Measurements from ENCODE around the gene ARHGAP15.
A peak's percentile ranks its signal among the peaks of the same experiment; 100 is the strongest.

The ARHGAP15 gene

DNA sequence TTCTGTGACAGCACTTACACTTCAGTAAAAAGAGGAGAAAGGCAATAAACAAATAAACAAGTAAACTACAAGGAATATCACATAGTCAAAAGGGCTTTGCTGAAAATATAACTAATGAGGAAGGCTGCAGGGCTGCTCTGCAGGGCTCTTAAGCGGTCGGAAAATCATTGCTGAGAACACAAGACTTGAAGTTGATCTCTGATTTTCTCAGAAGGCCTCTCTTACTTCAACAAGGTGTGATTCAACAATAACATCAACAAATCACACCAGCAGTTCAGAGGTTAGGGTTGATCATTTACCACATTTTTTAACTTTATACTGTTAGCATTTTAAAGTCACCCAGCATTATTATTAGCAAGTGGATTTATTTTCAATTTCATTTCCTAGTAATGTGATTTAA is 215.6 kb downstream of the ARHGAP15 start:
- DNase-seq (ENCODE audit: low spot score) = no peak

DNA sequence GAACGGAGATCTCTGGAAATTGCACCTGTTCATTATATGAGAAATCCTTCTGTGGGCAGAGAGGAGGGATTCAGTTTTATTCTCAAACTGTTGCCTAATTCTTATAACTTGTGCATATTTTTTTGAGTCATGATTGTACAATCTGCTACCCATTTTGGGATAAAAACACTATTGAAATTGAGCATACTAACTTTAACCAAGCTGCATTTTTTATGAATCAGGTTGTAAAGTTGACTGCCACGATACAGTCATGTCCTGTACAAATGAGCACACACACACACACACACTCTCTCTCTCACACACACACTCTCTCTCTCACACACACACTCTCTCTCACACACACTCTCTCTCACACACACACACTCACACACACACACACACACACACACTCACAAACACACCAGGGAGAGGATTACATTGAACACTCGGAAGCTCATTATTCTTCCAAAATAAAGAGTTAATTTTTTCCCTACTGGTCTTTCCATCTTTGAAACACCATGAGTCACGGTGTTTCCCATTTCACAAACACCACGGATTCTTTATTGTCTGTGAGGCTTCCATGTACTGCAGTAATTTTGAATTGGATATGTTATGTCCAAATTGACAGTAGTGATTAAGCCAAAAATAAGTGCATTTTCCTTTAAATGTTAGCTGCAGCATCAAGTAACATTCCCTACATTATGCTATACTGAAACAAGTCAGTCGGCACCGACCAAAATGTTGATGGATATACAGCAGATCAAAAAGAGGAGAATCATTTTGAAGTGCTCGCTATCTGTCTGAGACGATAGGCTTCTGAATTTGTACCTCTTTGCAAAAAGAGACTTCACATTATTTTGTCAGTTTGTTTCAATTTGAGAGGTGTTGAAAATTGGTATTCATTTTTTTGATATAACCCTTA is 216.9 kb downstream of the ARHGAP15 start:
- no peak for DNase-seq (ENCODE audit: low spot score)

DNA sequence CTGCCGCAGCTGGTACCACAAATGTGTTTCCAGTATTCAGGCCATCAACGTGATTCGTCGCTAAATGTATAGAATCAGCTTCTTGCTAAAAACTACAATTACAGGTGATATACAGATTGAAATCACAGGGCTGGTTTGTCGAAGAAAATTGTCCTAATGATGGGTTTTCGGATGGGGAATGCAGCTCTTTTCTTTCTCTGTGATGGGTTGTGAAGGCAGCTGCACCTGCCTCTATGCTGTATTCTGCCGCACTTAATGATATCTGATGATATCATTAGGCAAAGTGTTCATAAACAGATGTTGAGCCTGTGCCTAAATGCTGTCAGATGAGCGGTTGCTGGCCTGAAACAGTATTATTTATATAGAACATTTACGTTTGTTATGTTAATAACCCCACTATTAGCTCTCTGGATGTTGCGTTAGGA is 218.1 kb downstream of the ARHGAP15 start:
- no peak for DNase-seq (ENCODE audit: low spot score)

DNA sequence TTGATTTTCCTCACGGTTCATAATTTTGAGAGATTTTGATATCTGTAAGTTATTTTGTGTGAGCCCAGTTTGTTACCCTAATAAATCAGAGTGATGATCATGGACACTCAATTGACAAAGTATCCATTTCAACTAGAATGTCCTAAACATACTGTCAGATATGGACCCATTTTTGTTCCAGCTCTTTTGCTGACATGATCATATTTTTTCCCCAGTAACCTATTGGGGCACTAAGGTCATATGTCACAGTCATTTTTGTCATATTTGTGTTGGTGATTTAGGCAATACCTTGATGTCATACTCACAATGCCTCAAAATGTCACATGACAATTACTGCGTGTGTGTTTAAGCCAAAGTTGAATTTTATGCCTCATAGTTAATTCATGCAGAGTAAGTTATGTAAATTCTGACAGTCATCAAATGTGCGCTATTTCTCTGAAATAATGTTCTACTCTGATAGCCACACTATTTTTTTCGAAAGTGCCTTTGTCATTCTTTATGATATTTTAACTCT is 218.7 kb downstream of the ARHGAP15 start:
- DNase-seq (ENCODE audit: low spot score) = no peak

DNA sequence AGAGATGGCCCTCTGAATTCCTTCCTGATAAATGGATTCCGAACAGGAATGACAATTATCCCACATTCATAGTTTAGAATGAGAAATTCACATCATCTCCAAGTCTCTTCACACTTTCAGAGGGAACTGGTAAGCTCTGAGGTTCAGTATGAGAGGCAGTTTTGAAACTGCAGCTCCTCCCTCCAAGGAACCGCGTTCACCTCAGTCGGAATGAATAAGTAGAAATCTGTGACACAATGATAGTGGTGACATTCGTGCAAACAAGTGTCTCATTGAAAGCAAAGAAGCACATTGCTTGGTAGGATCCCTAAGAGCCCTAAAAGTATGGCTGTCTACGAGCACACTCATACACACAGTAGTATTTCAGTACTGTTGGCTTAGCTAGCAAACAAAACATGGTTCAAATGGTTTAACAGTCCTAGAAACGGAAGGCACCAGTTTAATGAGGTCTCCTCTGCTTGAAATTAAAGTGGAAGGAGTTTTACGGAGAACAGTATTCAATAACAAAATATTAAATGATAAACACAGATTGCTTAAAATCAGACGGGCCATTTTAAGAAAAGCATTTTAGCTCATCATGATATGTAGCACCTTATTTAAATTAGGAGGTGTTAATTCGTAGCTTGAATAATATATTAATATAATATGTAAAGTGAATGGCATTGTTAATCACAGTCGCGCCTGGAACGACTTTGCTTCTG is 225.0 kb downstream of the ARHGAP15 start:
- no peak for DNase-seq (ENCODE audit: low spot score)

DNA sequence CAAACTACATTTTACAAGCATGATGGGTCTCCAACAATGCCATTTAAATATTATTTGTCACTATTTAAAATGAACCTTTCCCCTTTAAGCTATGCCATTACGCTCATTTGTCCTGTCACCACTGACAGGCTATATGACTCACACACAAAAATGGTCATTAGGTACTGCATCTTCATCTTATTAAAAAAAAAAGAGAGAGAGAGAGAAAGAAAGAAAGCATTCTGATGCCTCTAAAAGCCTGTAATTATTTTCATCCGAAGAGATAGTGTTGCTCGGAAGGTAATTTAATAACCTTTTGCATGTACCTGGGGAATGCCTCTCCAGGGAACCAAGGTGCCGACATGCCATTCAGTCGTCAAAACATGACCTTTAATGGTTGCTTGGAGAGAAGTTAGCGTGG is 226.7 kb downstream of the ARHGAP15 start:
- peak; percentile 3 for DNase-seq (ENCODE audit: low spot score)

DNA sequence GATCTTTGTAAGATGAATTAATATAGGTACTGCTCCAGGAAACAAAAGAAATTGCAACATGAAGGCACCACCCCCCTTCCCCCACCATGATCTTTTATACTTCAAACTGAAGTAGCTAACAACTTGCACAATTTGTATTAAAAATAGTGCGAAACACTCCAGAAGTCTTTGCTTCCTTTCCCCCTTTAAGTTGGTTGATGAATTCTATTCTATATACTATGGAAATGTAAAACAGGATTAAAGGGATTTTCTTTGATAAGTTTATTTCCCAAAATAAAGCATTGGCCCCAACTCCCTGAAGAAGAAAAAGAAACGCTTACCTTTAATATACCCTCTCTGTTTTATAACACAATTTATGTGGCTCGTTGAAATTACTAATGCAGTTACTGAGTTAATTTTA is 227.1 kb downstream of the ARHGAP15 start:
- DNase-seq (ENCODE audit: low spot score) = no peak

DNA sequence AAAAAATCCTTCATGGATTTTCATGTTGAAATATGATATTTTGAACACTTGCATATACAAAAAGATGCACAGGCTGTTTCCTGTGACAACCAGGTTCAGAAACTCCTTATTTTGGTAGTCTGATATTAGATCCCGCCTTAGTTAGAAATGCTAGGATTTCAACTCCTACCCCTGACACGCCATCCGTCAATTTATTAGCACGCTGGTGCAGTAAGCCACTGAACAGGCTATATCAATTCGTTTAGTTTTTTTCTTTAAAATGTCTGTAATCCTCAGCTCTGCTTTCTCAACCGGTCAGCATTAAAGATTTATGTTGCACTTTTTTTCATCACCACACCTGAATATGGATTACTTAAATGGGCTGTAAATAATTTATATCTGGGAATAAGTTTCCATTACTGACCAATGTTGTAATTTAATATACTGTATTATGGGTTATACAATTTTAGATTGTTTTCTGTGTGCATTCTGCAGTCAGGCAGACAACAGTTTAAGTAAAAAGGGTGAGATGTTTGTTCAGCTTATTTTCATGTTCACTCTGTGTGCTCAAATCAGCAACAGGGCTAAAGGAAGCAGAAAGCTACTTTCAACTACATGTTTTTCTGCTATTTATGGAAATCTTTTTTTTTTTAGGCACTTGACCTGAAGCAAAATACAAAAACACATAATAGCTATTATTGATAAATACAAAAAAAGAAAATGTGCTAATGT is 227.7 kb downstream of the ARHGAP15 start:
- no peak for DNase-seq (ENCODE audit: low spot score)

DNA sequence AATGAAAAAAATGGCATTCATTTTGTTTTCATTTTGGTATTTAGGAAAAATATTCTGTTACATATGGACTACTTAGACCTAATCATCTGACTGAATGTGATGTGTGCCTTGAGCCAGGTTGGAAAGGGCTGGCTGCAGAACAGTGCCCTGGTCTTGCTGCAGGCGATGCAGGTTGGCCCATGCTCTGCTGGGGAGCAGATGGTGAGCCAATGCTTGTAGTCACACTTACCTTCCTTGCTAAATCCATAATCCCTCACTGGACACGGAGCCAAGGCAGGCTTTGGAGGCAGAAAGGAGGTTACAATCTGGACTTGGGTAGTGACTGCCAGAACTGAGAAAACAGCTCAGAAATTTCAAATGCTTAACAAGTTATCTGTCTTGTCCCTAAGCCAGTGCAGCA is 228.7 kb downstream of the ARHGAP15 start:
- DNase-seq (ENCODE audit: low spot score) = no peak

DNA sequence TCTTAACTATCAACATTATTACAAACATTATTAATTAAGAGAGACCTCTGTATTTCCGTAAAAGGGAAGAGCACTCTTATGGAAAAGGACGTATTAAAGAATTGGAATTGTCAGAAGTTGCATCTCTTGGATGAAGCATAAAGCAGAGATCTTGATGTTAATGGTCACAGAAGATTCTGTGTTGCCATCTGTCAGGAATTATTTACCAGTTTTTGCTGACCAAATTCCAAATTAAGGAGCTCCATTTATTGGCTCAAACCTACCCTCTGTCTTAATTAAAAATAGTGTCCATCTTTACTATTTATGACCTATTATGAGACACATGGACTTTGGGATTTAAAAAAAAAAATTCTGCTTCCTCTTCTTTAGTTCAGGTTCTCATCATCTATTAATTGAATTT is 232.1 kb downstream of the ARHGAP15 start:
- no peak for DNase-seq (ENCODE audit: low spot score)

DNA sequence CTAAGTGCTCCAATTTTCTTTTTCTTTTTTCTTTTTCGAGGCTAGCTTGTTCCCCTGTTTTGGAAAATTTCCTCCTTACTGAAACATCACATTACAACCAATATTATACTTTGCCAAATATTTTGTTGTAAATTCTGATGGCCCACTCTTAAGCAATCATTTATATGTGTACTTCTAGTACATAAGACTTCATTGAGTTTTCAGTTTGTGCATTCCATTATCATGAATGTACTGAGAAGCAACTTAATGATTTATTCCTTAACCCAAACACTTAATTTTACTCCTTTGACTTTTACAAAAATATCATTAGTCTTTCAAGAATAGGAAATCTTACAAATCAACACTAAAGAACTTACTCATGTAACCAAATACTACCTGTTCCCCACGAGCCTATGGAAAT is 242.4 kb downstream of the ARHGAP15 start:
- no peak for DNase-seq (ENCODE audit: low spot score)

DNA sequence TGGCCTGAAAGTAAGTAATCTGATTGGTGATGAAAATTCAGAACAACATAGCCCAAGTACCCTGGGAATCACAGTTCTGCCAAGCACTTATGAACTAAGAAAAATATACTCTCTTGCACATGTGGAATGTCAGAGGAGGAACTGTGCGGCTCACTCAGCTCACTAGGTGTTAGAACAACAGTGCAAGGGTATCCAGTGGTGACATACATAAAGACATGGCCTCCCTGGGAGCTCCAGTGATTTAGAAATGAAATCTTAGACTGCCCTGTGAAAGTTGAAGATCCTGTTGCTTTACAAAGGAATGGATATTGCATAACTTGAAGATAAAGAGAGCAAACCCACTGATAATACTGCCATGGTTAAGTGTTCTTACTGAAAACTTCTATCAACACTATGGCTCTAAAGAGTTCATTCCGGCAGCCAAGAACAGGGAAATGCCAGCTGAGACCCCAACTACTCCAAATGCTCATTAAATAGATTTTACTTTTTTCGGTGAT is 246.2 kb downstream of the ARHGAP15 start:
- DNase-seq (ENCODE audit: low spot score) = no peak

DNA sequence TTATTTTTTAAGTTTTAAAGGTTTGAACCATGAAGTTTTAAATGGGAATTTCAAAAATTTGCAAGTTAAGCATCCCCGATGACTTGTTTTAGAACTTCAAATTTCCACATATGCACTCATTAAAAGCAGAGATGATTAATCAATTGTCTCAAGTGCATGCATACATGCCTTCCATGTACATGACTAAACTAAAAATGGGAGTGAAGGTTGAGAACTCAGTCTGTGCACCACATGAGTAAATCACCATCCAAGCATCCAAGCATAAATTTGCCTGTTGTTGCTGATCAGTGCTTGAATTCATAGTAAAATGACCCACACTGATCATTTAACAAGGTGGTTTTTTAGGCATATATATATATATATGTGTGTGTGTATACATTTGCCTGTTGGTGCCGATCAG is 249.8 kb downstream of the ARHGAP15 start:
- DNase-seq (ENCODE audit: low spot score) = no peak

DNA sequence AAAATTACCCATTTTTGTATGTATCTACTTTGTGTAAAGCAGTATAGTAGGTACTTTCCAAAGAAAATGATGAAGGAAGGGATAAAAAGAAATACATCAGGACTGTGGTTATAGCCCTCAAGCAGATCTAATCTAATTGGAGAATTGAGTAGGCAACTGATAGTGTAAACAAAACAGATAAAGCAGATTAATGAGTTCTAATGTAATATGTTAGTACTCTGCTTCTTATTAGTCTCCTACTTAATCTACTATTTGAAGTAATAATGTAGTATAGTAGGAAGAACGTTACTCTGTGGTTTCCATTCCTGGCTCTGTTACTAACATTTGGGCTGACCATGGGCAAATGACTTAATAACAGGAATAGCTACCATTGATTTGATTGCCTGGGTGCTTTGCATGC is 250.7 kb downstream of the ARHGAP15 start:
- DNase-seq (ENCODE audit: low spot score) = no peak

DNA sequence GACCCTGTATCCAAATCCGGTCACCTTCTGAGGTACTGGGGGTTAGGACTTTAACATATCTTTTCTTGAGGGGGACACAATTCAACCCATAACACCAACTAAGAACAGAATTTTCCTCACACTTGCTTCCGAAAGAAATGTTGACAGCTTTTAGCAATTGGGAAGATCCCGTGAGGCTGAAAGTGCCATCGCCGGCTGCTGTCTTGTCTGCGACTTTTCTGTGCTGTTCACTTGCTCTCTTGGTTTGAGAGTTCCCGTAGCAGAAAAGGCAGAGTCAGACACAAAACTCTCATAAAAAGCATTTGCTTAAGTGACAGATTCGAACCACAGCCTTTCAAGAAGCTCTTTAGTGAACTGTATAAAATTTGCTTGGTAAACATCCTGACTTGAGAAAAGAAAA is 253.4 kb downstream of the ARHGAP15 start:
- DNase-seq (ENCODE audit: low spot score) = no peak

DNA sequence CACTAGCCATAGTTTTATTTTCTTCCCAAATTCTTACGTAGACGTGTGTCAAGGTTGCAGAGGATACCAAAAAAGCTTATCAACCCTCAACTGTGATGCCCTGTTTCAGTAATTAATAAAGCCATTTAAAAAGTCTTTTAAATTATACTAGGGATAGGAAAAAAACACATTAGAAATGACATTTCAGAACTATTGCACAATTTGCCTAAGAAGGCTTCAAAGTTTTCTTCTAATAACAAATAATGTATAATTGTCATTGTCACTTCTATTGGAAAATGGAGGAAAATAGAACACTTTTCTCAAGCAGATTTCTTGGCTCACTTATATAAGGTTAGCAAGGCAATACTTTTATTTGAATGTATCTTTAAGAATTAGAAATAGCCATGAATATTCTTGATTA is 253.8 kb downstream of the ARHGAP15 start:
- no peak for DNase-seq (ENCODE audit: low spot score)

DNA sequence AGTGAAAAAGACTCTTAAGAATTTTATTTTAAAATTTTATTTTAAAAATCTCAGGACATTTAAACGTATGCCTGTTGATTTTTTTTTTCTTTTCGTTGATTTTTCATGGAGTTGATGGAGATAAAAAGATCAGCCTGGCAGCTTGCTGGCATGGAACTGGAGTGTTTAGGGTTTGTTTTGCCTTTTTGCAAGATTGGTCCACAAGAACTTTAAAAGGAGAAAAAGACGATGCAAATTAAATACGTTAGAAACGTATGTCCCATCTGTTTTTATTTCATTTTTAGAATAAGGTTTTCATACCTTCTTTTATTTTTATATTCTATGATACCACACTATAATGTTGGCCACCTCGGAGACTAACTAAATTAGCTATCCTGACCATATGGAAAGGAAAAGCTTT is 254.9 kb downstream of the ARHGAP15 start:
- no peak for DNase-seq (ENCODE audit: low spot score)

DNA sequence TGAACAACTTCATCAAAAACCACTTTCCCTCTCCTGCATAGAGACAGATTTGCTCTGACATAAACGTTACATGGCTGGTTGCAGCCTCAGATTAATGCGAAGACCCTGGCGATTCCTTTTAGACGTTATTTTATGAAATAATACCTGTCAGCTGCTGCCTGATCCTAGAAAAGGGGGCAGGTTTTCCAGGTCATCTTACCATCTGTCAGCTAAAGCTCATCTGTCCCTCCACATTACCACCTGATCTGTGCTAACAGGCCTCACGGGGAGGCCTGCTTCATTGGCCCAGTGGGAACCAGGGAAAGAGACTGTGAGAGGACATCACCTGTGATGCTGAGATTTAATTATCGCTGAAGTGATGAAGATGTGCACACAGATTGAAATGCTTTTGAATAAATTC is 261.0 kb downstream of the ARHGAP15 start:
- DNase-seq (ENCODE audit: low spot score) = no peak

DNA sequence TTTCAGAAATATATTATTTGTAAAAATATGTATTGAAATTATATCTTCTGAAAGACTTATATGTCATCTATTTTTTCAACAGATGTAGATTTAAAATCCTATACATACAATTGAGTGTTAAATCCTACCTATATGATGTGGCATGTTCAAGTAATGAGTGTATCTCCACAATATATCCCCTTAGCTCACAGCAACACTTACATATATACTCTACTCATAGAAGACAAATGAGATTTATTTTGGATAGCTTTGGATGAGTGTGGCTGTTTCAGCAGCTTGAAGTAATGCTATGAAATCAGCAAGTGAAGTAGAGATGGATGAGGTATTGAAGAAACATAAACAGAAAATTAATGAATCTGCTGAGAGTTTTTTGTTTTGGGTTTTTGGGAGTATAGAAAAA is 263.1 kb downstream of the ARHGAP15 start:
- no peak for DNase-seq (ENCODE audit: low spot score)

DNA sequence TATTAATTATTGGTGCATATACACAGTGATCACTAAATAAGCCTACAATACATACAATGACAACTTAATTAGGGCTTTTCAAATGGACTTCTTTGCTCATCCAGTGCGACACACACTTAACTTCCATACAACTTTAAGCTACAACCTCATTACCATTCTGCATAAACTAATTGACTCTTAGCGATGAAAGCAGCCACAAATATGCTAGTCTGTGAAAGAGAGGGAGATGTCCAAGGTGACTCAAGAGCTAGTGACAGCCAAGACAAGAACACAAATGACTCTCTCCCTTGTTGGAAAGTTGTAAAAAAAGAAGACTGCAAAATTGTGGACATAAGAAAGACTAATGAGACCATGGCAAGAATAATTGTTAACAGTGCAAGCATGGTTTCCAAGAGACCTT is 264.8 kb downstream of the ARHGAP15 start:
- no peak for DNase-seq (ENCODE audit: low spot score)

DNA sequence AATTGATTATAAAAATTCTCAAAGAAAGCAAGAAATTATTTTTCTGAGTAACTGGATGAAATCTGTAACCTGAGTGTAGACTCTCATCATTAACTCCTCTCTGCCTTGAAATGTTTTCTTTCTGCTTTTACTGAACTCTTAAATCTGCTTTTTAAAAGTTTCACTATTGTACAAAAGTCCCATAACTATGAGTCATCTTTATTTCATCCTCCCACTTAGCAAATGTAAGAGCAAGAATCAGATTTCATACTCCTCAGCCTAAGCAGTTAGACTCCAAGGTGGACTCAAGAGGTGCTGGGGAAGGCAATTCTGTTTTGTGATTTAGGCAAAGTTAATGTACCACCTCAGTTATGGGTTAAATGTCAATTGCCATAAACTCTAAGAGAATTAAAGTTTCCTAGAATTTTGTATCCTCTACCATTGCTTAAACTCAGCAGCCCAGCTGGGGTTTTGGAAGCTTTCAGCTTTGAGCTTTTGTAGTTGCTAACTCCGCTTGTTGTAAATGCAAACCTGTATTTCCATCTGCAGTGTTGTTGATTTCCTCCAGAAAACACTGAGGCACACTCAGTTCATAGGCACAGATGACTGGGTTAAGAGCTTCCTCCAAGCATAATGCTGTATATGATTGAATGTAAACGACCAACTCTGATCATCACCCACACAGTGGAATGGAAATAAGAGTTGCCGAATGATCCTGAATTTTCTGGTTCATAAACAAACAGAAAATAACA is 268.8 kb downstream of the ARHGAP15 start:
- DNase-seq (ENCODE audit: low spot score) = peak; percentile 3

DNA sequence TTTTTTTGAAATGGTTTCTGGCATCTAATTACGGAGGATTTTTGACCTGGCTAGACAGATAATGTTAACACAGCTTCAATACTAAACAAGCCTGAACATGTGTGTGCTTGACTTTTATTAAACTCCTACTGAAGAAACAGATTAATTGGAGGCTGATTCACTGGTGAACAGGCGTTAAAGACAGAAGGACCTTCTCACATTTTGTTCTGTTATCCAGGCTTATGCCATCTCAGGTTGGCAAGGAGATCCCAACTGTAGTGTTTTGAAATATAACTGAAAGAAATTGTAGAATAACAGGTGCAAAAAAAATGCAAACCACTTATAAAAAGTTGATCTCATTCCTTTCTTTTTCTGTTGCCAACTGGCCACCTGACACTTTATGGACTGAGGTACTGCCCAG is 269.6 kb downstream of the ARHGAP15 start:
- no peak for DNase-seq (ENCODE audit: low spot score)
